Measurements from ENCODE around the gene COX17. TPM values are rescaled to one million over a fixed set of nuclear protein-coding genes. Genes with fewer than 3 reads are reported as not detected.
A peak's percentile ranks its signal among the peaks of the same experiment; 100 is the strongest.
"Not testable (repeated sequence)": the region's sequence is repeated elsewhere in the genome, so short reads cannot be mapped to it uniquely, and the experiment has no call there.

COX17 gene
- total and polyA plus RNA-seq, 9 donors: 12.4 to 42.2 (median 26.3) TPM

DNA sequence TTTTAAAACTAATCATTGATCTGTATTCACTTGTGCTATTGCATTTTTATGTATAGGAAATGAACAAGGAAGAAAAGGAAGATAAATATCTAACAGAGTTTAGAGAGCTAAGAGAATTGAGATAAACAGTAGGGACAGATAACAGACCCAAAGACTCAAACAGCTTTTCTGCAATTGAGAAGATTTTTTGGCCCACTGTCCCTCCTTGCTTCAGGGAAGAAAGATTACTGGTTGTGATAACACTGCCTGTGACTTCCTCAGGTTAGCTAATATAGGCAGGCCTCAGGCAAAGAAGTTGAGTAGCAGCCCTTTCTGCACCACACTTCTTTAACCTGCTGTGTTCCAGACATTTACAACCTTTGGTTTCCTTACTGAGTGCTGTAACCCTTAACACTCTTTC is 2.7 kb upstream of the COX17 start:
- no peak for DNase-seq
- Histone ChIP-seq H3K27ac (no peak overlapping the region), H3K4me1 (ENCODE audit: insufficient read depth) (peaks cover 2% of the 10 kb centered on the region), H3K27me3 (no peaks in the 10 kb centered on the region), H3K9me3 (no peaks in the 10 kb centered on the region), H3K4me3 (no peak overlapping the region), H3K36me3 (no peaks in the 10 kb centered on the region)
- intact Hi-C loops (cut with DNase I): loop anchor here in 3 of 4 donors (10.0 kb wide), 2 partner anchors 105 to 185 kb away; partner anchors contain the start of genes TIMMDC1 (in 3 of the 3) and ADPRH (in 1 of the 3)
- TF ChIP-seq EP300 (IDR thresholded peaks at IDR 0.05) (no peak), POLR2A (IDR thresholded peaks at IDR 0.05) (no peak)
- TF ChIP-seq, protein P1, sequence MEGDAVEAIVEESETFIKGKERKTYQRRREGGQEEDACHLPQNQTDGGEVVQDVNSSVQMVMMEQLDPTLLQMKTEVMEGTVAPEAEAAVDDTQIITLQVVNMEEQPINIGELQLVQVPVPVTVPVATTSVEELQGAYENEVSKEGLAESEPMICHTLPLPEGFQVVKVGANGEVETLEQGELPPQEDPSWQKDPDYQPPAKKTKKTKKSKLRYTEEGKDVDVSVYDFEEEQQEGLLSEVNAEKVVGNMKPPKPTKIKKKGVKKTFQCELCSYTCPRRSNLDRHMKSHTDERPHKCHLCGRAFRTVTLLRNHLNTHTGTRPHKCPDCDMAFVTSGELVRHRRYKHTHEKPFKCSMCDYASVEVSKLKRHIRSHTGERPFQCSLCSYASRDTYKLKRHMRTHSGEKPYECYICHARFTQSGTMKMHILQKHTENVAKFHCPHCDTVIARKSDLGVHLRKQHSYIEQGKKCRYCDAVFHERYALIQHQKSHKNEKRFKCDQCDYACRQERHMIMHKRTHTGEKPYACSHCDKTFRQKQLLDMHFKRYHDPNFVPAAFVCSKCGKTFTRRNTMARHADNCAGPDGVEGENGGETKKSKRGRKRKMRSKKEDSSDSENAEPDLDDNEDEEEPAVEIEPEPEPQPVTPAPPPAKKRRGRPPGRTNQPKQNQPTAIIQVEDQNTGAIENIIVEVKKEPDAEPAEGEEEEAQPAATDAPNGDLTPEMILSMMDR (IDR thresholded peaks at IDR 0.05): no peak

DNA sequence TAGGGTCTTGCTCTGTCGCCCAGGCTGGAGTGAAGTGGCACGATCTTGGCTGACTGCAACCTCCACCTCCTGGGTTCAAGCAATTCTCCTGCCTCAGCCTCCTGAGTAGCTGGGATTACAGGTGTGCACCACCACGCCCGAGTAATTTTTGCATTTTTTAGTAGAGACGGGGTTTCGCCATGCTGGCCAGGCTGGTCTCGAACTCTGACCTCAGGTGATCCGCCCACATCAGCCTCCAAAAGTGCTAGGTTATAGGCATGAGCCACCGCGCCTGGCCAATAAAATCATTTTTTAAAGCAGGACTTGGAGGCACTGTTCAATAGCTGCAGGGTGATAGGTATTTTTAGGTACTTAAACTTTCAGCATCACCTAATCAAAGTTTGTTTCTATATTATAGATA is 1.0 kb upstream of the COX17 start:
- intact Hi-C loops (cut with DNase I): loop anchor here in 3 of 4 donors (10.0 kb wide), 2 partner anchors 103 to 183 kb away; partner anchors contain the start of genes TIMMDC1 (in 3 of the 3) and ADPRH (in 1 of the 3)

DNA sequence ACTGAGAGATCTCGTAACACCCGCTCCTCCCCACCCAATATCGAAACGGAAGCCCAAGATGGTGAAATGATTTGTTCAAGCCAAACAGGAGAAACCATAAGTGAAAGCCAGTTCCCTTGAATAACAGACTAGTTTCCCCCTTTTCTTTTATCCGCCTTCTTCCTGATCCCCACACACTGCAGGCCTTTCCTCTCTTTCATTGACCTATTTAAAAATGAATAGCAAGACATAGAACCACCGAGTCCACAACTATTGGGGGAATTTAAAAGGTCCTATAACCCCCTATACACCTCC is 382 bp upstream of the COX17 start:
- WGBS, 3 donors: 8 to 11% (median 10%) methylated on average over 6 of the region's 6 CpGs
- Histone ChIP-seq H3K9me3 (no peaks in the 10 kb centered on the region), H3K27me3 (no peaks in the 10 kb centered on the region), H3K27ac (peak overlapping the region in 1 of 2 donors; percentile 70), H3K36me3 (no peaks in the 10 kb centered on the region), H3K4me3 (peak overlapping the region; percentile 85), H3K4me1 (ENCODE audit: insufficient read depth) (peaks cover 2% of the 10 kb centered on the region)
- TF ChIP-seq EP300 (IDR thresholded peaks at IDR 0.05): no peak
- TF ChIP-seq POLR2A (IDR thresholded peaks at IDR 0.05): no peak
- TF ChIP-seq, protein P1 (IDR thresholded peaks at IDR 0.05): no peak
- DNase-seq: no peak
- intact Hi-C loops (cut with DNase I): loop anchor here in 3 of 4 donors (10.0 kb wide), 2 partner anchors 103 to 183 kb away; partner anchors contain the start of genes TIMMDC1 (in 3 of the 3) and ADPRH (in 1 of the 3)

More for the DNA sequence above, 1.0 kb upstream of the COX17 start:
- not testable (repeated sequence) for H3K4me1 ChIP-seq (ENCODE audit: insufficient read depth); H3K27ac ChIP-seq; H3K27me3 ChIP-seq; H3K9me3 ChIP-seq; H3K36me3 ChIP-seq; DNase-seq; H3K4me3 ChIP-seq
- 95 to 96% (median 96%) methylated on average over 10 of the region's 10 CpGs for WGBS, 3 donors

DNA sequence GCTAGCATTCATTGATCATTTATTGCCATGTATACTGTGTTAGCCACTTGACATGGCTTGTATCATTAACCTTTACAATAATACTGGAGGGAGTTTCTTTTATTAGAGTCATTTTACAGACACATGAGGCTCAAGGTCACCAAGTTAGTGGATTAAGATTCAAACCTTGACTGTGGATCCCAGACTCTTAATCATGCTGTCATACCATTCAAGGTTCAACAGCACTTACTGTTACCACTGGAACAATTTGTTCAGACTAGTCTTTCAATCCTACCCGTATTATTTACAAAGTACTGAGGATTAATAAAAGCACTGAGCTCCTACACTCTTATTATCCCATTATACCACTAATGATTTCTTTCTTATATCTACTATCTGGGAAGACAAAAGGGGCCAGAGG is 1.2 kb downstream of the COX17 start:
- Histone ChIP-seq H3K36me3 (no peaks in the 10 kb centered on the region), H3K4me1 (ENCODE audit: insufficient read depth) (peaks cover 2% of the 10 kb centered on the region), H3K27ac (peak overlapping the region in 1 of 2 donors; percentile 6), H3K4me3 (peak overlapping the region; percentile 85), H3K27me3 (no peaks in the 10 kb centered on the region), H3K9me3 (no peaks in the 10 kb centered on the region)
- no peak for TF ChIP-seq EP300 (IDR thresholded peaks at IDR 0.05)
- no peak for TF ChIP-seq POLR2A (IDR thresholded peaks at IDR 0.05)
- TF ChIP-seq, protein P1 (IDR thresholded peaks at IDR 0.05): no peak
- 4 to 21% (median 17%) methylated on average over 1 of the region's 1 CpG for WGBS, 3 donors
- intact Hi-C loops (cut with DNase I): loop anchor here in 3 of 4 donors (10.0 kb wide), 2 partner anchors 101 to 181 kb away; partner anchors contain the start of genes TIMMDC1 (in 3 of the 3) and ADPRH (in 1 of the 3)
- no peak for DNase-seq

DNA sequence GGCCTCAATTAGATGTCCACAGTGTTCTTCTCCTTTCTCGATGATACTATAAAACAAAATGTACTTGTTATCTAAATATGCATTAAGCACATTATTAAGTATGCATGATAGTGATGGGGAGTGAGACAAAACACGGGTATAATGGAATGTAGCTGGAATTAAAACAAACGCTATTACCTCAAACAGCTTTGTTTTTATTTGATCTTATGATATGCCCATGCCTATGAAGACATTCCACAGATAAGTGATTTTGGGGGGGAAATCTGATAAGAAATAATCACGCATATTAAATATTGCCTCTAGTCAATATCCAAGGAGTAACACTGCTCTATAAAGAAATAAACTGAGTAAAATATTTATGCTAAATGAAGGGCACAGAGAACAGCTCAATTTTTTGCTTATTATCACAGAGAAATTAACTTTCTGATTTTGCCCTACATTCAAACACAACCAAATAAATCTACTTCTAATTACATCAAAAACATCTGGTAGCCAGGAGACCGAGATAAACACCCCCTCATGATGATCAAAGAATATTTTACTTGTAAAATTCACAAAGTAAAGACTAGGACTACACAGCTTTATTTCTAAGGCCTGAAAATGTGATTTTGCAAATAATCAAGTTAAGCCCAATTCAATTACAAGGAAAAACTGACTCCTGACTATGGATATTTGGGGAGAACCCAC is 1.9 kb downstream of the COX17 start:
- Histone ChIP-seq H3K27ac (no peak overlapping the region), H3K9me3 (no peaks in the 10 kb centered on the region), H3K27me3 (no peaks in the 10 kb centered on the region), H3K4me1 (ENCODE audit: insufficient read depth) (peaks cover 2% of the 10 kb centered on the region), H3K36me3 (no peaks in the 10 kb centered on the region), H3K4me3 (no peak overlapping the region)
- TF ChIP-seq, protein P1 (IDR thresholded peaks at IDR 0.05): no peak
- TF ChIP-seq POLR2A (IDR thresholded peaks at IDR 0.05): no peak
- intact Hi-C loops (cut with DNase I): loop anchor here in 3 of 4 donors (10.0 kb wide), 2 partner anchors 101 to 181 kb away; partner anchors contain the start of genes TIMMDC1 (in 3 of the 3) and ADPRH (in 1 of the 3)
- no peak for DNase-seq
- WGBS, 3 donors: 27 to 34% (median 27%) methylated on average over 5 of the region's 5 CpGs
